Keratinocyte (primary cell): ENCODE data around the gene CTPS2. TPM values are rescaled to one million over a fixed set of nuclear protein-coding genes. Genes with fewer than 3 reads are reported as not detected.

Source experiments
- DNase-seq: peaks from one replicate; pipeline ENCODE4 v3.0.0-alpha.2; 2011; ENCODE audit warnings: low read depth, missing footprints, low spot score
- FAIRE-seq: peaks from 2 replicates; lab custom pipeline; 2011; peaks lifted over from hg19 to GRCh38; lab: Jason Lieb, UNC
- H2AFZ ChIP-seq: 2 replicates; pipeline ENCODE4 v1.6.0; 2012; ENCODE audit warnings: low read length, control low read depth, inconsistent platforms; ENCODE audit not compliant: control insufficient read depth
- H3K27ac ChIP-seq: 2 replicates; pipeline ENCODE4 v1.5.1; 2011; ENCODE audit warnings: low read length; ENCODE audit not compliant: control insufficient read depth, insufficient read depth
- H3K27me3 ChIP-seq: 3 replicates; pipeline ENCODE4 v1.6.0; 2011; ENCODE audit warnings: low read length; ENCODE audit not compliant: control insufficient read depth, insufficient read depth; ENCODE audit errors: extremely low read depth
- H3K36me3 ChIP-seq, 2 experiments: 2 replicates in 1 of 2; 3 replicates in 1 of 2; pipeline ENCODE4 v1.5.1; 2011; ENCODE audit warnings: low read length in 2 of 2, mild to moderate bottlenecking in 1 of 2; ENCODE audit not compliant: control insufficient read depth in 2 of 2, insufficient read depth in 2 of 2; ENCODE audit errors: extremely low read depth in 1 of 2
- H3K4me1 ChIP-seq: 3 replicates; pipeline ENCODE4 v1.5.1; 2011; ENCODE audit warnings: low read length; ENCODE audit not compliant: control insufficient read depth, insufficient read depth; ENCODE audit errors: extremely low read depth
- H3K4me2 ChIP-seq: 3 replicates; pipeline ENCODE4 v1.6.0; 2011; ENCODE audit warnings: low read depth, low read length; ENCODE audit not compliant: control insufficient read depth, insufficient read depth; ENCODE audit errors: extremely low read depth
- H3K4me3 ChIP-seq, 3 experiments: fragments of 200-600 bp in 1 of 3; sonication (generic) in 1 of 3; 2 replicates in 2 of 3; 3 replicates in 1 of 3; pipeline ENCODE4 v1.5.1; 2011 to 2016; ENCODE audit warnings: low read length in 3 of 3, mild to moderate bottlenecking in 3 of 3, control low read depth in 2 of 3, inconsistent platforms in 1 of 3, low read depth in 1 of 3, mixed read lengths in 1 of 3, mixed run types in 1 of 3, moderate library complexity in 1 of 3; ENCODE audit not compliant: control insufficient read depth in 2 of 3, insufficient read depth in 2 of 3; ENCODE audit errors: extremely low read depth in 1 of 3
- H3K79me2 ChIP-seq: 2 replicates; pipeline ENCODE4 v1.6.0; 2012; ENCODE audit warnings: low read length; ENCODE audit not compliant: control insufficient read depth, insufficient read depth
- H3K9ac ChIP-seq: 3 replicates; pipeline ENCODE4 v1.6.0; 2011; ENCODE audit warnings: low read length; ENCODE audit not compliant: control insufficient read depth, insufficient read depth; ENCODE audit errors: extremely low read depth
- H3K9me1 ChIP-seq: 3 replicates; pipeline ENCODE4 v1.6.0; 2011; ENCODE audit warnings: low read length; ENCODE audit not compliant: control insufficient read depth, insufficient read depth; ENCODE audit errors: extremely low read depth
- H3K9me3 ChIP-seq: 2 replicates; pipeline ENCODE4 v1.5.1; 2012; ENCODE audit warnings: low read depth, low read length; ENCODE audit not compliant: control insufficient read depth
- H4K20me1 ChIP-seq: 3 replicates; pipeline ENCODE4 v1.6.0; 2011; ENCODE audit warnings: low read length; ENCODE audit not compliant: control insufficient read depth, insufficient read depth; ENCODE audit errors: extremely low read depth
- EZH2 ChIP-seq: IDR thresholded peaks from one replicate; pipeline ENCODE4 v1.6.1; 2012; ENCODE audit warnings: inconsistent platforms, mild to moderate bottlenecking, low read length, moderate library complexity
- dilution Hi-C: fragments of 300-500 bp; cut with MboI; formaldehyde crosslinking; loops from one replicate; pipeline ENCODE4 v1.7.0; 2020; ENCODE audit warnings: low sequenced_read_pairs; ENCODE audit not compliant: extremely low pct_ligation_motif_present
- polyA plus RNA-seq, 5 experiments: library from polyadenylated mRNA; depleted of rRNA in 3 of 5; stranded (reverse) in 3 of 5; stranded (forward) in 1 of 5; unstranded in 1 of 5; fragments of >200 nt; gene quantifications; 1 replicate in 1 of 5; 2 replicates in 3 of 5; 3 replicates in 1 of 5; pipeline versions ENCODE4 v1.2.1 to v1.2.3, GENCODE V29; 2011 to 2012; ENCODE audit warnings: missing spikeins in 2 of 5, low read depth in 1 of 5, low replicate concordance in 1 of 5
- TF ChIP-seq, protein P1 (sequence below), 3 experiments: IDR thresholded peaks in 1 of 3; conservative IDR thresholded peaks in 1 of 3; optimal IDR thresholded peaks in 1 of 3; 2 replicates in 2 of 3; 3 replicates in 1 of 3; pipeline versions ENCODE3 to v1.5.1; 2011; ENCODE audit warnings: low read length in 3 of 3, mild to moderate bottlenecking in 3 of 3, moderate library complexity in 2 of 3, control low read depth in 1 of 3, inconsistent platforms in 1 of 3; ENCODE audit not compliant: insufficient read depth in 2 of 3; ENCODE audit errors: extremely low read depth in 1 of 3

CTPS2 gene
- polyA plus RNA-seq, 1 donor (not counting 4 experiments of a cell fraction or from before 2014, with no cell fraction given), result 12.3 TPM

- FAIRE-seq, result no peak
- dilution Hi-C loops, result no loop called here
- no peaks in the 10 kb centered on the region for H3K36me3 ChIP-seq
These were observed 118.7 kb downstream of the CTPS2 start for GRCh38 chrX:16593801-16594200.

GRCh38 chrX:16592194-16592770 is 120.2 kb downstream of the CTPS2 start:
- Histone ChIP-seq H3K36me3 (no peaks in the 10 kb centered on the region), H2AFZ (no peak overlapping the region), H3K9me3 (no peaks in the 10 kb centered on the region), H3K27ac (no peak overlapping the region), H3K4me2 (no peak overlapping the region), H4K20me1 (no peaks in the 10 kb centered on the region), H3K9me1 (peaks cover 3% of the 10 kb centered on the region), H3K27me3 (no peaks in the 10 kb centered on the region), H3K9ac (no peak overlapping the region), H3K4me1 (peaks cover 26% of the 10 kb centered on the region), H3K4me3 (no peak overlapping the region), H3K79me2 (no peaks in the 10 kb centered on the region)
- FAIRE-seq, result no peak
- no peak for DNase-seq
- dilution Hi-C loops, result no loop called here
- TF ChIP-seq EZH2, result no peak
- TF ChIP-seq, protein P1, sequence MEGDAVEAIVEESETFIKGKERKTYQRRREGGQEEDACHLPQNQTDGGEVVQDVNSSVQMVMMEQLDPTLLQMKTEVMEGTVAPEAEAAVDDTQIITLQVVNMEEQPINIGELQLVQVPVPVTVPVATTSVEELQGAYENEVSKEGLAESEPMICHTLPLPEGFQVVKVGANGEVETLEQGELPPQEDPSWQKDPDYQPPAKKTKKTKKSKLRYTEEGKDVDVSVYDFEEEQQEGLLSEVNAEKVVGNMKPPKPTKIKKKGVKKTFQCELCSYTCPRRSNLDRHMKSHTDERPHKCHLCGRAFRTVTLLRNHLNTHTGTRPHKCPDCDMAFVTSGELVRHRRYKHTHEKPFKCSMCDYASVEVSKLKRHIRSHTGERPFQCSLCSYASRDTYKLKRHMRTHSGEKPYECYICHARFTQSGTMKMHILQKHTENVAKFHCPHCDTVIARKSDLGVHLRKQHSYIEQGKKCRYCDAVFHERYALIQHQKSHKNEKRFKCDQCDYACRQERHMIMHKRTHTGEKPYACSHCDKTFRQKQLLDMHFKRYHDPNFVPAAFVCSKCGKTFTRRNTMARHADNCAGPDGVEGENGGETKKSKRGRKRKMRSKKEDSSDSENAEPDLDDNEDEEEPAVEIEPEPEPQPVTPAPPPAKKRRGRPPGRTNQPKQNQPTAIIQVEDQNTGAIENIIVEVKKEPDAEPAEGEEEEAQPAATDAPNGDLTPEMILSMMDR (optimal IDR thresholded peaks at IDR 0.05 in 1 of 3, IDR thresholded peaks at IDR 0.05 in 1 of 3, conservative IDR thresholded peaks at IDR 0.05 in 1 of 3; ENCODE audit: extremely low read depth in 1 of 3, insufficient read depth in 2 of 3, low read length in 3 of 3), result no peak

More at GRCh38 chrX:16593801-16594200, 118.7 kb downstream of the CTPS2 start:
- Histone ChIP-seq H3K9me3 (no peaks in the 10 kb centered on the region), H3K79me2 (no peaks in the 10 kb centered on the region), H3K9ac (no peak overlapping the region), H4K20me1 (no peaks in the 10 kb centered on the region), H3K9me1 (peaks cover 3% of the 10 kb centered on the region), H3K27ac (no peak overlapping the region), H3K4me1 (peaks cover 17% of the 10 kb centered on the region), H3K4me3 (no peak overlapping the region), H3K27me3 (no peaks in the 10 kb centered on the region), H3K4me2 (no peak overlapping the region), H2AFZ (no peak overlapping the region)
- no peak for DNase-seq
- TF ChIP-seq, protein P1 (optimal IDR thresholded peaks at IDR 0.05 in 1 of 3, IDR thresholded peaks at IDR 0.05 in 1 of 3, conservative IDR thresholded peaks at IDR 0.05 in 1 of 3; ENCODE audit: extremely low read depth in 1 of 3, insufficient read depth in 2 of 3, low read length in 3 of 3), result no peak
- no peak for TF ChIP-seq EZH2
